Vagina (tissue), 2 donors: ENCODE measurements around the gene RPTN. TPM values are rescaled to one million over a fixed set of nuclear protein-coding genes. Genes with fewer than 3 reads are reported as not detected.
A peak's percentile ranks its signal among the peaks of the same experiment; 100 is the strongest.

Source experiments
- DNase-seq, 2 donors: peaks; one replicate each; pipeline ENCODE4 v3.0.0-alpha.2; 2017; ENCODE audit errors: extremely low spot score in 2 of 2
- H3K27ac ChIP-seq: fragments of 200-600 bp; sonication (generic); one replicate; pipeline ENCODE4 v1.5.1; 2019
- H3K27me3 ChIP-seq: fragments of 200-600 bp; sonication (generic); one replicate; pipeline ENCODE4 v1.5.1; 2019
- H3K36me3 ChIP-seq, 2 donors: fragments of 200-600 bp; sonication (generic); one replicate each; pipeline ENCODE4 v1.5.1; 2017 to 2019
- H3K4me1 ChIP-seq: fragments of 200-600 bp; sonication (generic); one replicate; pipeline ENCODE4 v1.5.1; 2019
- H3K4me3 ChIP-seq, 2 donors: fragments of 200-600 bp; sonication (generic); 1 replicate in 1 of 2; 2 replicates in 1 of 2; pipeline ENCODE4 v1.5.1; 2016 to 2019
- H3K9me3 ChIP-seq: fragments of 200-600 bp; sonication (generic); one replicate; pipeline ENCODE4 v1.5.1; 2019
- CTCF ChIP-seq, 3 experiments: fragments of 450-650 bp in 2 of 3; fragments of 200-600 bp in 1 of 3; sonication (generic) in 1 of 3; IDR thresholded peaks; one replicate each; pipeline ENCODE4 v1.5.1; 2017 to 2019; ENCODE audit warnings: antibody characterized with exemption in 3 of 3, mild to moderate bottlenecking in 2 of 3, moderate library complexity in 2 of 3
- POLR2A ChIP-seq, 2 donors: fragments of 450-650 bp; IDR thresholded peaks; one replicate each; pipeline ENCODE4 v1.6.1; 2017; ENCODE audit warnings: antibody characterized with exemption in 2 of 2, mild to moderate bottlenecking in 2 of 2, moderate library complexity in 2 of 2
- POLR2AphosphoS5 ChIP-seq, 2 donors: sonication (generic); formaldehyde crosslinking; IDR thresholded peaks; one replicate each; pipeline ENCODE4 v1.9.0; 2017; ENCODE audit warnings: antibody characterized with exemption in 2 of 2, mild to moderate bottlenecking in 2 of 2, low read depth in 1 of 2; ENCODE audit not compliant: insufficient read depth in 1 of 2
- intact Hi-C: fragments of 100-400 bp; cut with DNase I; formaldehyde crosslinking; loops from one replicate; pipeline ENCODE4 v1.15.1; 2023
- total RNA-seq: library from RNA; depleted of rRNA; stranded (reverse); fragments of >200 nt; gene quantifications from one replicate; pipeline ENCODE4 v1.2.3, GENCODE V29; 2016

The RPTN gene
- total RNA-seq: 0.25 TPM

DNA sequence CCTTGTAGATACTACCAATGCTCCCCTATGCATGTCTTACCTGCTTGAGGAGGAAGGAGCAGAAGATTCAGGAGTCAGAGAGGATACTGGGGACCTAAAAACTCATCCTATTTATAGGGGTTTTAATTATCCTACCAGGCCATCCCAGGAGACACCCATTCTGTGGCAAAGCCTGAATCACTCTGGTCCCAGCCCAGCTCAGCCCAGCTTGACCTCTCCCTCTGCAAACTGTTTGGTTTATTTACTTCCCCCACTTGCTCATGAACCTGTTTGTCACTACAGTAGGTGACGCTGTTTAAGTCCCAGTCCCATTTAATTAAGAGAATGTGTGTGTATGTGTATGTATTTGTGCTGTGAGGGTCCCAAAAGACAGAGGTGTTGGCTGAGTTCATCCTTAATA lies at the start of gene RPTN:
RPTN (minus strand) TSS at position 85 of the 400 bp plus-strand sequence. CDS start 1,339 bp downstream, outside the sequence.
- no peak for TF ChIP-seq POLR2A (IDR thresholded peaks at IDR 0.05)
- TF ChIP-seq POLR2AphosphoS5 (IDR thresholded peaks at IDR 0.05; ENCODE audit: insufficient read depth in 1 of 2, low read depth in 1 of 2): no peak
- no peak for TF ChIP-seq CTCF (IDR thresholded peaks at IDR 0.05)
- H3K9me3 ChIP-seq: no peaks in the 10 kb centered on the region
- no peaks in the 10 kb centered on the region for H3K27me3 ChIP-seq
- no peak within 1 kb of the TSS for H3K4me3 ChIP-seq
- H3K36me3 ChIP-seq: no peaks in the 10 kb centered on the region
- no peak for DNase-seq
- H3K4me1 ChIP-seq: no peaks in the 10 kb centered on the region
- intact Hi-C loops: no loop called here
- no peak within 1 kb of the TSS for H3K27ac ChIP-seq

- Histone ChIP-seq H3K9me3 (no peaks in the 10 kb centered on the region), H3K4me3 (no peak overlapping the region), H3K36me3 (no peaks in the 10 kb centered on the region), H3K27ac (no peak overlapping the region), H3K4me1 (no peaks in the 10 kb centered on the region), H3K27me3 (no peaks in the 10 kb centered on the region)
- DNase-seq: no peak
- intact Hi-C loops: no loop called here
- TF ChIP-seq POLR2AphosphoS5 (IDR thresholded peaks at IDR 0.05; ENCODE audit: insufficient read depth in 1 of 2, low read depth in 1 of 2) (no peak), CTCF (IDR thresholded peaks at IDR 0.05) (no peak), POLR2A (IDR thresholded peaks at IDR 0.05) (no peak)
These were observed 40.0 kb upstream of the RPTN start for GRCh38 chr1:152198982-152199381.

DNA sequence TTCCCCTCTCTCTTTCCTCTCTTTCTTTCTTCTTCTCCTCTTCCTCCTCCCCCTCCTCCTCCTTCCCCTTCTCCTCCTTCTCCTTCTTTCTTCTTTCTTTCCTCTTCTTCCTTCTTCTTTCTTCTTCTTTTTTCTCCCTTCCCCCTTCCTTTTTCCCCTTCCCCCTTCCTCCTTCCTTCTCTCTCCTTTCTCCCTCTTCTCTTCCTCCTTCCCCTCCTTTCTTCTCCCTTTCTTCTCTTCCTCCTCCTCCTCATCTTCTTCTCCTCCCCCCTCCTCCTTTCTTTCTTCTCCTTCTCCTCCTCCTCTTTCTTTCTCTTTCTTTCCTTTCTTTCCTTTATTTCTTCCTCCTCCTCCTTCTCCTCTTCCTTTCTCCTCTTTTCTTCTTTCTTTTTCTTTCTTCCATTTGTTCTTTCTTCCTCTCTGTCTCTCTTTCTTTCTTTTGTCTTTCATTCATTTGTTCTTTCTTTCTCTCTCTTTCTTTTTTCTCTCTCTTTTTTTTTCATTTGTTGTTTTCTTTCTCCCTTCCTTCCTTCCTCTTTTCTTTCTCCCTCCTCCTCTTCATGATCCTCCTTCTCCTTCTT lies 38.4 kb upstream of the RPTN start:
- intact Hi-C loops: no loop called here
- H3K4me3 ChIP-seq: no peak overlapping the region
- DNase-seq: no peak
- no peaks in the 10 kb centered on the region for H3K4me1 ChIP-seq
- H3K36me3 ChIP-seq: no peaks in the 10 kb centered on the region
- no peak overlapping the region for H3K27ac ChIP-seq
- no peak for TF ChIP-seq POLR2AphosphoS5 (IDR thresholded peaks at IDR 0.05; ENCODE audit: insufficient read depth in 1 of 2, low read depth in 1 of 2)
- TF ChIP-seq CTCF (IDR thresholded peaks at IDR 0.05): no peak
- TF ChIP-seq POLR2A (IDR thresholded peaks at IDR 0.05): no peak
- no peaks in the 10 kb centered on the region for H3K9me3 ChIP-seq
- H3K27me3 ChIP-seq: no peaks in the 10 kb centered on the region

- intact Hi-C loops: no loop called here
- no peak overlapping the region for H3K27ac ChIP-seq
These were observed 32.7 kb upstream of the RPTN start for GRCh38 chr1:152191711-152192110.

GRCh38 chr1:152191260-152191659 lies 32.2 kb upstream of the RPTN start:
- DNase-seq: no peak
- TF ChIP-seq POLR2A (IDR thresholded peaks at IDR 0.05) (no peak), CTCF (IDR thresholded peaks at IDR 0.05) (no peak), POLR2AphosphoS5 (IDR thresholded peaks at IDR 0.05; ENCODE audit: insufficient read depth in 1 of 2, low read depth in 1 of 2) (no peak)
- Histone ChIP-seq H3K36me3 (no peaks in the 10 kb centered on the region), H3K27me3 (no peaks in the 10 kb centered on the region), H3K9me3 (no peaks in the 10 kb centered on the region), H3K4me3 (no peak overlapping the region), H3K4me1 (peaks cover 12% of the 10 kb centered on the region), H3K27ac (peak overlapping the region; percentile 1)
- intact Hi-C loops: no loop called here

More at GRCh38 chr1:152191711-152192110, 32.7 kb upstream of the RPTN start:
- Histone ChIP-seq H3K4me3 (no peak overlapping the region), H3K4me1 (peaks cover 12% of the 10 kb centered on the region), H3K9me3 (no peaks in the 10 kb centered on the region), H3K27me3 (no peaks in the 10 kb centered on the region), H3K36me3 (no peaks in the 10 kb centered on the region)
- no peak for TF ChIP-seq POLR2AphosphoS5 (IDR thresholded peaks at IDR 0.05; ENCODE audit: insufficient read depth in 1 of 2, low read depth in 1 of 2)
- no peak for DNase-seq
